ENCODE data around the gene ABCA5. TPM values are rescaled to one million over a fixed set of nuclear protein-coding genes. Genes with fewer than 3 reads are reported as not detected.
"Not testable (repeated sequence)": the region's sequence is repeated elsewhere in the genome, so short reads cannot be mapped to it uniquely, and the experiment has no call there.

Gene ABCA5
- polyA plus RNA-seq, 3 donors = 0.50 to 3.1 (median 0.73) TPM

DNA sequence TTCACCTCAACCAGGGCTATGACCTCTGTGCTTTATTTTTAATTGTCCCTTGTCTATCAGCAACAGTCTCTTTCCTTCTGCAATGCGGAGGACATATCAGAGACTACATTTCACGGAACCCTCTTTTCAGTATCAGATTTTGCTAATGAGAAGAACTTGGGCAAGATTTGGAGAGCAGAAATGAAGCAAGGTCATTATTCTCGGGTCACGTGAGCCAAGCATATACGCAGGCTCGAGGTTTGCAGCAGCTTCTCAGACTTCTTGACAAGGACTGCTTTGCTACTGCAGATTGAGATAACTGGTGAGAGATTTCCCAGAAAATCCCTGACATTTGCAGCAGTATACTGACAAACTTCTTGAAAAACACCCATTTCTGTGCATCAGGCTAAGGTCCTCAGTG lies 128.7 kb downstream of the ABCA5 start:
- no peak for DNase-seq
- Mint-ChIP-seq H3K4me1 (no peaks in the 10 kb centered on the region), H3K36me3 (peaks cover 0 to 6% of the 10 kb centered on the region in 2 donors), H3K27me3 (ENCODE audit: low read depth in 3 of 3) (no peaks in the 10 kb centered on the region), H3K27ac (no peak overlapping the region), H3K9me3 (peaks cover 7 to 12% (median 9%) of the 10 kb centered on the region in 7 donors), H3K4me3 (no peak overlapping the region)
- no peak overlapping the region for H3K27ac ChIP-seq (ENCODE audit: low read depth in 1 of 2, low read length in 2 of 2)
- no peak overlapping the region for H2AFZ ChIP-seq (ENCODE audit: insufficient read depth, low read depth, low read length, poor library complexity, severe bottlenecking)
- no peak overlapping the region for H3K4me2 ChIP-seq (replicated peaks; ENCODE audit: extremely low read depth, low read length, poor library complexity, severe bottlenecking)
- WGBS (ENCODE audit: insufficient coverage) = 96% methylated on average over 5 of the region's 6 CpGs
- H3K36me3 ChIP-seq (replicated peaks in 1 of 2; ENCODE audit: control insufficient read depth in 1 of 2, insufficient read depth in 2 of 2, low read length in 2 of 2) = no peaks in the 10 kb centered on the region
- H3K4me1 ChIP-seq (ENCODE audit: control insufficient read depth in 1 of 2, insufficient read depth in 2 of 2, low read length in 2 of 2) = no peaks in the 10 kb centered on the region
- H3K4me3 ChIP-seq (replicated peaks in 1 of 3; ENCODE audit: low read depth in 2 of 3, low read length in 3 of 3) = no peak overlapping the region
- intact Hi-C loops (cut with micrococcal nuclease) = no loop called here
- H3K27me3 ChIP-seq (ENCODE audit: control insufficient read depth in 2 of 2, insufficient read depth in 2 of 2, low read length in 2 of 2) = no peaks in the 10 kb centered on the region
- no peaks in the 10 kb centered on the region for H4K20me1 ChIP-seq (ENCODE audit: insufficient read depth, low read length)
- H3K9me3 ChIP-seq (replicated peaks in 1 of 2; ENCODE audit: control insufficient read depth in 1 of 2, insufficient read depth in 1 of 2, low read length in 2 of 2) = peaks cover 0 to 11% of the 10 kb centered on the region in 2 donors
- no peaks in the 10 kb centered on the region for H3K79me2 ChIP-seq (ENCODE audit: insufficient read depth, low read length)
- H3K9ac ChIP-seq (ENCODE audit: insufficient read depth, low read length, poor library complexity, severe bottlenecking) = no peak overlapping the region
- TF ChIP-seq, protein P1, sequence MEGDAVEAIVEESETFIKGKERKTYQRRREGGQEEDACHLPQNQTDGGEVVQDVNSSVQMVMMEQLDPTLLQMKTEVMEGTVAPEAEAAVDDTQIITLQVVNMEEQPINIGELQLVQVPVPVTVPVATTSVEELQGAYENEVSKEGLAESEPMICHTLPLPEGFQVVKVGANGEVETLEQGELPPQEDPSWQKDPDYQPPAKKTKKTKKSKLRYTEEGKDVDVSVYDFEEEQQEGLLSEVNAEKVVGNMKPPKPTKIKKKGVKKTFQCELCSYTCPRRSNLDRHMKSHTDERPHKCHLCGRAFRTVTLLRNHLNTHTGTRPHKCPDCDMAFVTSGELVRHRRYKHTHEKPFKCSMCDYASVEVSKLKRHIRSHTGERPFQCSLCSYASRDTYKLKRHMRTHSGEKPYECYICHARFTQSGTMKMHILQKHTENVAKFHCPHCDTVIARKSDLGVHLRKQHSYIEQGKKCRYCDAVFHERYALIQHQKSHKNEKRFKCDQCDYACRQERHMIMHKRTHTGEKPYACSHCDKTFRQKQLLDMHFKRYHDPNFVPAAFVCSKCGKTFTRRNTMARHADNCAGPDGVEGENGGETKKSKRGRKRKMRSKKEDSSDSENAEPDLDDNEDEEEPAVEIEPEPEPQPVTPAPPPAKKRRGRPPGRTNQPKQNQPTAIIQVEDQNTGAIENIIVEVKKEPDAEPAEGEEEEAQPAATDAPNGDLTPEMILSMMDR (IDR thresholded peaks at IDR 0.05) = no peak

DNA sequence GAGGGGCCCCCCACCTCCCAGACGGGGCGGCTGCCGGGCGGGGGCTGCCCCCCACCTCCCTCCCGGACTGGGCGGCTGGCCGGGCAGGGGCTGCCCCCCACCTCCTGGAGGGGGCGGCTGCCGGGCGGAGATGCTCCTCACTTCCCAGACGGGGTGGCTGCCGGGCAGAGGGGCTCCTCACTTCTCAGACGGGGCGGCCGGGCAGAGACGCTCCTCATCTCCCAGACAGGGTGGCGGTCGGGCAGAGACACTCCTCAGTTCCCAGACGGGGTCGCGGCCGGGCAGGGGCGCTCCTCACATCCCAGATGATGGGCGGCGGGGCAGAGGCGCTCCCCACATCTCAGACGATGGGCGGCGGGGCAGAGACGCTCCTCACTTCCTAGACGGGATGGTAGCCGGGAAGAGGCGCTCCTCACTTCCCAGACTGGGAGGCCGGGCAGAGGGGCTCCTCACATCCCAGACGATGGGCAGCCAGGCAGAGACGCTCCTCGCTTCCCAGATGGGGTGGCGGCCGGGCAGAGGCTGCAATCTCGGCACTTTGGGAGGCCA lies 130.8 kb downstream of the ABCA5 start:
- WGBS (ENCODE audit: insufficient coverage) = 99% methylated on average over 22 of the region's 40 CpGs
- H3K27me3 Mint-ChIP-seq (ENCODE audit: low read depth in 3 of 3); H3K36me3 ChIP-seq (replicated peaks in 1 of 2; ENCODE audit: control insufficient read depth in 1 of 2, insufficient read depth in 2 of 2, low read length in 2 of 2); H3K79me2 ChIP-seq (ENCODE audit: insufficient read depth, low read length); H4K20me1 ChIP-seq (ENCODE audit: insufficient read depth, low read length); H3K36me3 Mint-ChIP-seq; H3K27me3 ChIP-seq (ENCODE audit: control insufficient read depth in 2 of 2, insufficient read depth in 2 of 2, low read length in 2 of 2); DNase-seq; H3K4me1 Mint-ChIP-seq; H3K27ac Mint-ChIP-seq; H3K9ac ChIP-seq (ENCODE audit: insufficient read depth, low read length, poor library complexity, severe bottlenecking); H3K4me3 Mint-ChIP-seq; H2AFZ ChIP-seq (ENCODE audit: insufficient read depth, low read depth, low read length, poor library complexity, severe bottlenecking); H3K4me1 ChIP-seq (ENCODE audit: control insufficient read depth in 1 of 2, insufficient read depth in 2 of 2, low read length in 2 of 2); intact Hi-C loops (cut with micrococcal nuclease); H3K4me3 ChIP-seq (replicated peaks in 1 of 3; ENCODE audit: low read depth in 2 of 3, low read length in 3 of 3); H3K4me2 ChIP-seq (replicated peaks; ENCODE audit: extremely low read depth, low read length, poor library complexity, severe bottlenecking); H3K27ac ChIP-seq (ENCODE audit: low read depth in 1 of 2, low read length in 2 of 2): not testable (repeated sequence)
- peaks cover 0 to 14% of the 10 kb centered on the region in 2 donors for H3K9me3 ChIP-seq (replicated peaks in 1 of 2; ENCODE audit: control insufficient read depth in 1 of 2, insufficient read depth in 1 of 2, low read length in 2 of 2)
- H3K9me3 Mint-ChIP-seq = peaks cover 7 to 14% (median 9%) of the 10 kb centered on the region in 7 donors

Small RNAs within 50 kb of the gene (small RNA-seq; reads per million reads assigned to genes)
- gene RF00561 (ENCODE audit: insufficient read length, low read depth) = not detected
- gene SNRPGP4 (ENCODE audit: insufficient read length, low read depth) = not detected

Other genes with a start within 250 kb of the ABCA5 start
- under 1 TPM; 0.52 to 0.93 (median 0.76) TPM for gene ABCA6, start 185.2 kb downstream of the ABCA5 start, polyA plus RNA-seq
- under 1 TPM in 2 of 3 donors, not detected in 1; 0.08 to 0.13 TPM for gene ABCA10, start 98.3 kb downstream of the ABCA5 start, polyA plus RNA-seq
- 10 to 100 TPM; 13.5 to 28.9 (median 18.5) TPM for gene MAP2K6, start 87.6 kb upstream of the ABCA5 start, polyA plus RNA-seq

Measured in CD14-positive monocyte (primary cell).